Activated CD8-positive, alpha-beta memory T cell treated with anti-CD3 and anti-CD28 coated beads, Interleukin-2, amount 50 U/mL, for 1 hour (primary cell): ENCODE results near the gene POLG.

Experiments used
- DNase-seq: peaks from one replicate; pipeline ENCODE4 v3.0.0-alpha.2; 2020; ENCODE audit errors: extremely low read depth

POLG gene

GRCh38 chr15:89334510-89335297, at the start of gene POLG:
Gene POLG, minus strand, starts transcription at chr15:89334824. Its CDS starts 1,070 bp downstream, at chr15:89333754.
- DNase-seq = peak; percentile 96

- no peak for DNase-seq
Observed at GRCh38 chr15:89384176-89384604, 49.6 kb upstream of the POLG start.

- no peak for DNase-seq
Observed at GRCh38 chr15:89383365-89384175, 48.9 kb upstream of the POLG start.

GRCh38 chr15:89381888-89382686, 47.5 kb upstream of the POLG start:
- DNase-seq = no peak

GRCh38 chr15:89381331-89381730, 46.7 kb upstream of the POLG start:
- DNase-seq = no peak

- no peak for DNase-seq
Observed at GRCh38 chr15:89379818-89380217, 45.2 kb upstream of the POLG start.

GRCh38 chr15:89379251-89379695, 44.6 kb upstream of the POLG start:
- no peak for DNase-seq

GRCh38 chr15:89378296-89379151, 43.9 kb upstream of the POLG start:
- DNase-seq = no peak

GRCh38 chr15:89377842-89378295, 43.2 kb upstream of the POLG start:
- no peak for DNase-seq

- no peak for DNase-seq
Observed at GRCh38 chr15:89377024-89377841, 42.6 kb upstream of the POLG start.

GRCh38 chr15:89376388-89376787, 41.8 kb upstream of the POLG start:
- no peak for DNase-seq

GRCh38 chr15:89375093-89376005, 40.7 kb upstream of the POLG start:
- no peak for DNase-seq

- DNase-seq = no peak
Observed at GRCh38 chr15:89374086-89374981, 39.7 kb upstream of the POLG start.

GRCh38 chr15:89372069-89372935, 37.7 kb upstream of the POLG start:
- DNase-seq = no peak

GRCh38 chr15:89371228-89372044, 36.8 kb upstream of the POLG start:
- DNase-seq = no peak

GRCh38 chr15:89370978-89371227, 36.3 kb upstream of the POLG start:
- no peak for DNase-seq
